Progenitor cell of endocrine pancreas (in vitro differentiated cells): ENCODE measurements around the gene COPG2. TPM values are rescaled to one million over a fixed set of nuclear protein-coding genes. Genes with fewer than 3 reads are reported as not detected.

Source experiments
- DNase-seq: peaks from one replicate; pipeline ENCODE4 v3.0.0; 2021; ENCODE audit warnings: low spot score; ENCODE audit not compliant: unreplicated experiment
- H3K27ac Mint-ChIP-seq: 2 replicates; pipeline ENCODE4 v1.8.0; 2021; ENCODE audit warnings: mild to moderate bottlenecking, moderate library complexity, mixed read lengths
- H3K27me3 Mint-ChIP-seq: 2 replicates; pipeline ENCODE4 v1.8.0; 2021; ENCODE audit warnings: mixed read lengths
- H3K36me3 Mint-ChIP-seq: 2 replicates; pipeline ENCODE4 v1.8.0; 2022; ENCODE audit warnings: mixed read lengths; ENCODE audit not compliant: insufficient read depth
- H3K4me1 Mint-ChIP-seq: 2 replicates; pipeline ENCODE4 v1.8.0; 2021; ENCODE audit warnings: low read depth, mixed read lengths
- H3K4me3 Mint-ChIP-seq: 2 replicates; pipeline ENCODE4 v1.8.0; 2021; ENCODE audit warnings: low read depth, mild to moderate bottlenecking, moderate library complexity, mixed read lengths
- H3K9me3 Mint-ChIP-seq: 2 replicates; pipeline ENCODE4 v1.8.0; 2021; ENCODE audit warnings: low read depth, mixed read lengths
- microRNA-seq: library from miRNA; unstranded; fragments of <30 nt; microRNA quantifications from one replicate; pipeline ENCODE4 v1.1.0, GENCODE V29; 2020; ENCODE audit warnings: borderline number of aligned reads; ENCODE audit not compliant: unreplicated experiment
- total RNA-seq: library from RNA; stranded (reverse); gene quantifications from 2 replicates; pipeline ENCODE4 v1.2.1, GENCODE V29; 2021
- TF ChIP-seq, protein P1 (sequence below): fragments of 200-600 bp; sonication (generic); IDR thresholded peaks from one replicate; pipeline ENCODE4 v1.5.0; 2021; ENCODE audit warnings: antibody characterized with exemption, mild to moderate bottlenecking; ENCODE audit not compliant: unreplicated experiment

The COPG2 gene
- total RNA-seq, 1 donor from 2014 or later = 57.6 TPM

DNA sequence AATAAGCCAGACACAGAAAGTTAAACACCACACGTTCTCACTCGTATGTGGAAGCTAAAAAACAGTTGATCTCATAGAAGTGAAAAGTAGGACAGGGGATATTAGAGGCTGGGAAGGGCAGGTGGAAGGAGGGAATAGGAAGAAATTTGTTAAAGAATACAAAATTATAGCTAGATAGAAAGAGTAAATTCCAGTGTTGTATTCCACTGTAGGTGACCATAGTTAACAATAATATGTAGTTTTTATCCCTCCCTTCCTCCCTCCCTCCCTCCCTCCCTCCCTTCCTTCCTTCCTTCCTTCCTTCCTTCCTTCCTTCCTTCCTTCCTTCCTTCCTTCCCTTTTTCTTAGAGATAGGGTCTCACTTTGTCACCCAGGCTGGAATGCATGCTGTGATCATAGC lies 196.6 kb downstream of the COPG2 start:
- Mint-ChIP-seq H3K36me3 (no peaks in the 10 kb centered on the region), H3K4me3 (no peak overlapping the region), H3K4me1 (peaks cover 9% of the 10 kb centered on the region), H3K27ac (no peak overlapping the region), H3K27me3 (no peaks in the 10 kb centered on the region), H3K9me3 (no peaks in the 10 kb centered on the region)
- DNase-seq = no peak
- TF ChIP-seq, protein P1, sequence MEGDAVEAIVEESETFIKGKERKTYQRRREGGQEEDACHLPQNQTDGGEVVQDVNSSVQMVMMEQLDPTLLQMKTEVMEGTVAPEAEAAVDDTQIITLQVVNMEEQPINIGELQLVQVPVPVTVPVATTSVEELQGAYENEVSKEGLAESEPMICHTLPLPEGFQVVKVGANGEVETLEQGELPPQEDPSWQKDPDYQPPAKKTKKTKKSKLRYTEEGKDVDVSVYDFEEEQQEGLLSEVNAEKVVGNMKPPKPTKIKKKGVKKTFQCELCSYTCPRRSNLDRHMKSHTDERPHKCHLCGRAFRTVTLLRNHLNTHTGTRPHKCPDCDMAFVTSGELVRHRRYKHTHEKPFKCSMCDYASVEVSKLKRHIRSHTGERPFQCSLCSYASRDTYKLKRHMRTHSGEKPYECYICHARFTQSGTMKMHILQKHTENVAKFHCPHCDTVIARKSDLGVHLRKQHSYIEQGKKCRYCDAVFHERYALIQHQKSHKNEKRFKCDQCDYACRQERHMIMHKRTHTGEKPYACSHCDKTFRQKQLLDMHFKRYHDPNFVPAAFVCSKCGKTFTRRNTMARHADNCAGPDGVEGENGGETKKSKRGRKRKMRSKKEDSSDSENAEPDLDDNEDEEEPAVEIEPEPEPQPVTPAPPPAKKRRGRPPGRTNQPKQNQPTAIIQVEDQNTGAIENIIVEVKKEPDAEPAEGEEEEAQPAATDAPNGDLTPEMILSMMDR = no peak

- no peak for DNase-seq
- no peaks in the 10 kb centered on the region for H3K27me3 Mint-ChIP-seq
- H3K36me3 Mint-ChIP-seq = no peaks in the 10 kb centered on the region
- H3K9me3 Mint-ChIP-seq = peaks cover 2% of the 10 kb centered on the region
- peaks cover 2% of the 10 kb centered on the region for H3K4me1 Mint-ChIP-seq
- no peak overlapping the region for H3K27ac Mint-ChIP-seq
- no peak overlapping the region for H3K4me3 Mint-ChIP-seq
- TF ChIP-seq, protein P1 = no peak
These were observed 199.9 kb downstream of the COPG2 start for GRCh38 chr7:130468612-130469011.

- DNase-seq = no peak
- H3K27ac Mint-ChIP-seq = no peak overlapping the region
- peaks cover 13% of the 10 kb centered on the region for H3K9me3 Mint-ChIP-seq
- peaks cover 2% of the 10 kb centered on the region for H3K4me1 Mint-ChIP-seq
- no peaks in the 10 kb centered on the region for H3K27me3 Mint-ChIP-seq
- TF ChIP-seq, protein P1 = no peak
- H3K4me3 Mint-ChIP-seq = no peak overlapping the region
- peaks cover 1% of the 10 kb centered on the region for H3K36me3 Mint-ChIP-seq
These were observed 204.8 kb downstream of the COPG2 start for GRCh38 chr7:130463553-130464434.

- Mint-ChIP-seq H3K4me1 (peaks cover 2% of the 10 kb centered on the region), H3K27me3 (no peaks in the 10 kb centered on the region), H3K27ac (no peak overlapping the region), H3K9me3 (peaks cover 18% of the 10 kb centered on the region), H3K36me3 (peaks cover 1% of the 10 kb centered on the region), H3K4me3 (no peak overlapping the region)
- TF ChIP-seq, protein P1 = no peak
- DNase-seq = no peak
These were observed 207.3 kb downstream of the COPG2 start for GRCh38 chr7:130461272-130461671.

DNA sequence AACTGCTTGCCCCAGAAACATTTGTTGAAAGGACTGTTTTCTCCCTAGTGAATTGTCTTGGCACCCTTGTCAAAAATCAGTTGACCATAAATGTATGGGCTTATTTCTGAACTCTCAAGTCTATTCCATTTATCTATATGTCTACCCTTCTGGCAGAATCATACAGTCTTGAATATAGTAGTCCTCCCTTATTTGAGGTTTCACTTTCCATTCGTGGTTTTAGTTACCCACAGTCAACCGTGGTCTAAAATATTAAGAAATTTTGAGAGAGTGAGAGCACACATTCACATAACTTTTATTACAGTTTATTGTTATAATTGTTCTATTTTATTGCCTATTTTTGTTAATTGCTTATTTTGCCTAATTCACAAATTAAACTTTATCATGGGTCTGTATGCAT lies 210.3 kb downstream of the COPG2 start:
- peaks cover 13% of the 10 kb centered on the region for H3K9me3 Mint-ChIP-seq
- peaks cover 1% of the 10 kb centered on the region for H3K36me3 Mint-ChIP-seq
- no peaks in the 10 kb centered on the region for H3K27me3 Mint-ChIP-seq
- no peak overlapping the region for H3K4me3 Mint-ChIP-seq
- TF ChIP-seq, protein P1 = no peak
- no peak for DNase-seq
- no peaks in the 10 kb centered on the region for H3K4me1 Mint-ChIP-seq
- no peak overlapping the region for H3K27ac Mint-ChIP-seq

Small RNA genes lying within 50 kb of the gene (microRNA-seq; reads per million reads assigned to microRNA genes)
- 16,833 reads per million, percentile 95 among the genes with 10 or more reads in this experiment for gene MIR335

Other genes starting within 250 kb of the COPG2 start
- 29.3 and 31.8 TPM in 2 replicates for gene CEP41, start 227.7 kb downstream of the COPG2 start, total RNA-seq
- gene MEST, start 176.7 kb downstream of the COPG2 start, total RNA-seq = 628 and 664 TPM in 2 replicates
- not detected in 2 replicates for gene TSGA13, start 17.8 kb upstream of the COPG2 start, total RNA-seq
- gene KLF14, start 65.5 kb upstream of the COPG2 start, total RNA-seq = 0.09 and 0.14 TPM in 2 replicates